ENCODE data around the gene ACP7.
"Not testable (repeated sequence)": the region's sequence is repeated elsewhere in the genome, so short reads cannot be mapped to it uniquely, and the experiment has no call there.

ACP7 gene

DNA sequence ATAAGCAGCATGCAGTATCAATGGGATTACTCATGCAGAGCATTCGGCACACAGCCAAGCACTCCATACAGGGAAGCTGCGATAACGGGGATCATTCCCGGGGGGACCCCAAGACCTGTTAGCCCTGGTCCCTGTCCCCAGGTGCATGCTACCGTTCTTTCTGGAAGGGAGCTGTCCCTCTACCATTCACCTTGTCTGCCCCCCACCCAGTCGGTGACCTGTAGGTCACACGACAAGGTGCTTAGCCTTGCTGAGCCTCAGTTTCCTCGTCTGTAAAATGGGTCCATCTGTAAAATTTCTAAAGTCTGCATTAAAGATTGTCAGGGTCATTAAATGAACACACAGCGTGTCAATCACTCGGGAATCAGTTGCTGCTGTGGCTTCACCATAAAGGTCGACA lies 6.8 kb upstream of the ACP7 start:
- DNase-seq (ENCODE audit: low read depth in 2 of 2, low spot score in 1 of 2), result no peak

DNA sequence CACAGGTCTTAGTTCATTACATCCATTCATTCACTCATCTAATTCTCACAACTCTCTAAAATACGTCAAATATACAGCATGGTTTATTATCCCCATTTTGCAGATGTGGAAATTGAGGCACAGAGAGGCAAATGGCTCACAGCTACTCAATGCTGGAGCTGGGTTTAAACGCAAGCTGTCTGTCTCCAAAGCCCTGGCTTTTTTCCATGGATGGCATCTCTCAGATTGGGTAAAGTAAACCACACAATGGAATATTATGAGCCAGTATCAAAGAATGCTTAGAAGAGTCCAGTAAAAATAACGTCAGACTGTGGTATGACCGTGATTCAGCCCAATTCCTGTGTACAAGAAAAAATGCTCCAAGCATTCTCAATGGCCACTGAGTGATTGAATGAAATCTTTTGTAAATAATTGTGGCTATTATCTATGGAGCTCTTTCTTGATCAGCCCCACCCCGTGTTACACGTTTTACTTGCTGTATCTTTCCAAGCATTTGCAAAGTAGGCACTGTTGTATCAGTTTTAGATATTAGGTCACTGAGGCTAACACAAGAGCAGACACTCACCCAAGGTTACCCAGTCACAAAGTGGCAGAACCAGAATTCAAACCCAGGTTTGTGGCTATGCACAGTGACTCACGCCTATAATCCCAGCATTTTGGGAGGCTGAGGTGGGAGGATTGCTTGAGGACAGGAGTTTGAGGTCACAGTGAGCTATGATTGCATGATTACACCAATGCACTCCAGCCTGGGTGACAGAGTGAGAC lies 5.5 kb upstream of the ACP7 start:
- DNase-seq (ENCODE audit: low read depth in 2 of 2, low spot score in 1 of 2), result no peak

DNA sequence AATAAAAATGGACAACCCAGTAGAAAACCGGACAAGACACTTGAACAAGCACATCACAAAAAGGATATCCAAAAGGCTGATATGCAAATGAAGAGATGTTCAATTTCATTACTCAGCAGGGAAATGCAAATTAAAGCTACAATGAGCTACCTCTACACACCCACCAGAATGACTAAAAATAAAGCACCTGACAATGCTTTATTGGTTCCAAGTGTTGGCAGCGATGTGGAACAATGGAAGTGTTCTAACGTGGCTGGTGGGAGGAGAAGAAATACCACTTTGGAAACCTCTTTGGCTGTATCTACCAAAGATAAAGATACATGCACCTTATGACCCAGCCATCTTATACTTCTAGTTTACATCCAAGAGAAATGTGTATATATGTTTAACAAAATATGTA lies 3.7 kb upstream of the ACP7 start:
- DNase-seq (ENCODE audit: low read depth in 2 of 2, low spot score in 1 of 2), result no peak

DNA sequence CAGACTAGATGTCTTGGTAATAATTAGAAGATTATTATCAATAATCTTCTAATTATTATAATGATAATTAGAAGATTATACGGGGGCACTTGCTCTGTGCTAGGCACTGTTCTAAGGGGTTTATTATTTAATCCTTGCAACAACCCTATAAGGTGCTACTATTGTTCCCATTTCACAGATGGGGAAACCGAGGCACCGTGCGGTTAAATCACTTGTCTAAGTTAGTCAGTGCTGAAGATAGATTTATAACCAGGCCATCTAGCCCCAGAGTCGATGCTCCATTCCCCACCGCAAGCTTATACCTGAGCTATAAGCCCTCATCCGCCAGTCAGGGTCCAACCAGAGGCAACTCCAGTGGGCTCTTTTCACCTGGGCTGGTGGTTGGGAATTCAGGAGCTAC lies 2.0 kb upstream of the ACP7 start:
- DNase-seq (ENCODE audit: low read depth in 2 of 2, low spot score in 1 of 2), result no peak

DNA sequence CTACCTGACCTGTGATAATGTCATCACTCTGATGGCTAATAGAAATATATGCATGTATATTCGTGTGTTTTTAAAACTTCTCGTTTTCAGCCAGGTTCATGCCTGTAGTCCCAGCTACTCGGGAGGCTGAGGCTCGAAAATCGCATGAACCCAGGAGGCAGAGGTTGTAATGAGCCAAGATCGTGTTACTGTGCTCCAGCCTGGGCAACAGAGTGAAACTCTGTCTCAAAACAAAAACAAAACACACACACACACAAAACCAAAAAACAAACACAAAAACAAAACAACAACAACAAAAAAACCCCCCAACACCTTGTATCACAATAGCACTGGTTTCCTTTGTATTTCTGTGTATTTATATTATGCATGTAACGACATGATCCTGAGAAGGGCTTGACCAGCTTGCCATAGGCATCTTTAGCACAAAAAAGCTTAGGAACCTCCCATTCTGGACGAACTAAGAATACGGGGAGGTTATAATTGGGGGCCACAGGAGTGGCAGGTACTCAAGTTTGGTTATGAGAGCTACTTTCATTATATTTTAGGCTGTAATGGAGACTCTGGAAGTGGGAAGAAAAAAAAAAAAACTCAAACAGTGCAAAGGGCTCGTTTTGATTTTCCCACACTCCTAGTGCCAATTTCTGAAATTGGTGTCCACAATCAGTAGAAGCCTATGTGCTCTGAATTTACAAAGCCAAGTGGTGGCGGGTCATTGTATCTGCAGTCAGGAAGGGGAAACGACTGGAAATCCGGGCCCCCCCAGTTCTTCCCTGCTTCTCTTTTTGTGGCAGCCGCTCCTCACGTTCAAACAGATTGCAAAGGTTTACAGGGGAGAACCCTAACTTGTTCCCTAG lies 1.2 kb upstream of the ACP7 start:
- DNase-seq (ENCODE audit: low read depth in 2 of 2, low spot score in 1 of 2), result no peak

DNA sequence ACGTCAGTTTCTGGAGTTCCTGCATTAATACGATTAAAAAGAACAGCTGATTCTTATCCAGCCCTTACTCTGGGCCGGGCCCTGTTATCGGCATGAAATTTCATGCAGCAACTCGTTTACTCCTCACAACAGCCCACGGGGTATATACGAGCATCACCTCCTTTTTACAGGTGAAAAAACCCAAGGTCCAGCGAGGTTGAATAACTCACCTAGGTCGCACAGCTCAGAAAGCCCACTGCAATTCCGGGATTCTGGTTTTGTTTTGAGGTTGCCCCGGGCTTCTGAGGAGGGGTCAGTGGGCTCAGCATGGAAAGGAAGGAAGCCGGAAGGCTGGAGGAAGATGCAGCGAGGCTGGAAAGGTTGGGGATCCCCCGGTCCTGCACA lies 577 bp upstream of the ACP7 start:
- no peak for DNase-seq (ENCODE audit: low read depth in 2 of 2, low spot score in 1 of 2)

DNA sequence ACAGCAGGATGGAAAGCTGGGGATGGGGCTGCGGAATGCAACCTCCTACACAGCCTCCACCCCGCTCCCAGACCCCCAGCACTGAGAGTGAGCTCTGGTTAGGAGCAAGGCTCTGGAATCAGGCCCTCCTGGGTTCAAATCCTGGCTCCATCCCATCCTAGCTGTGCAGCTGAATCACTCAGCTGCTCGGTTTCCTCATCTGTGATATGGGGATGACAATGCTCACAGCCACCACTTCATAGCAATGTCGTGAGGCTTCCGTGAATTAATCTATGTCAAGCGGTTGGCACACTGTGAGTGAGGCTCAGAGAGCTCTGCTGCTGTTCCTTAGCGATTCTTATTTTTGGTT lies 538 bp downstream of the ACP7 start:
- no peak for DNase-seq (ENCODE audit: low read depth in 2 of 2, low spot score in 1 of 2)

DNA sequence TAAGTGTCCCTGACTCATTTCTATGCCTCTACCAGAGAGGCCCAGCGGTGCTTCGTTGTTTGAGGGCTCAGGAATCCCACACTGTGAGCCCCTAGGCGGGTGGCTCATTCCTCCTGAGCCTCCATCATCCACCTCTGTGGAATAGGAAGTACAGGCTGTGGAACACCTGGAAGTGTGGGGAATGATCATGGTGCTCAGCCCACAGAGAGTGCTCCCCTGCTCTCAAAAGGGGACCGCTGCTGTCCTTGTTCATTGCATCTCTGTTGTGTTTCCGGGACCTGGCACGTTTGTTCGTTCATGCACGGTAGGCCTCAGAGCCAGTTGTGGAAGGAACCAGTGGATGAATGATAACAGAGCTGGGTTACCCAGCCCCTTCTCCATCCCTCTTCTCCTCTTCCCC lies 1.2 kb downstream of the ACP7 start:
- DNase-seq (ENCODE audit: low read depth in 2 of 2, low spot score in 1 of 2), result no peak

DNA sequence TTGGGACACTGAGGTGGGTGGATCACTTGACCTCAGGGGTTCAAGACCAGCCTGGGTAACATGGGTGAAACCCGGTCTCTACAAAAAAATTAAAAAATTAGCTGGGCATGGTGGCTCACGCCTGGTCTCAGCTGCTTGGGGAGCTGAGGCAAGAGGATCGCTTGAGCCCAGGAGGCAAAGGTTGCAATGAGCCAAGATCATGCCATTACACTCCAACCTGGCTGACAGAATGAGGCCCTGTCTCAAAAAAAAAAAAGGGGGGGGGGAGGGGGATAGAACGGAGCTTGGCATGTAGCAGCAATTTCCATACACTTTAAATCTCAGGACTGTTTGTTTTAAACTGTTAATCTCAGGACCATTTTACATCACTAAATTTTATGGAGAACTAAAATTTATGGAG lies 2.2 kb downstream of the ACP7 start:
- no peak for DNase-seq (ENCODE audit: low read depth in 2 of 2, low spot score in 1 of 2)

DNA sequence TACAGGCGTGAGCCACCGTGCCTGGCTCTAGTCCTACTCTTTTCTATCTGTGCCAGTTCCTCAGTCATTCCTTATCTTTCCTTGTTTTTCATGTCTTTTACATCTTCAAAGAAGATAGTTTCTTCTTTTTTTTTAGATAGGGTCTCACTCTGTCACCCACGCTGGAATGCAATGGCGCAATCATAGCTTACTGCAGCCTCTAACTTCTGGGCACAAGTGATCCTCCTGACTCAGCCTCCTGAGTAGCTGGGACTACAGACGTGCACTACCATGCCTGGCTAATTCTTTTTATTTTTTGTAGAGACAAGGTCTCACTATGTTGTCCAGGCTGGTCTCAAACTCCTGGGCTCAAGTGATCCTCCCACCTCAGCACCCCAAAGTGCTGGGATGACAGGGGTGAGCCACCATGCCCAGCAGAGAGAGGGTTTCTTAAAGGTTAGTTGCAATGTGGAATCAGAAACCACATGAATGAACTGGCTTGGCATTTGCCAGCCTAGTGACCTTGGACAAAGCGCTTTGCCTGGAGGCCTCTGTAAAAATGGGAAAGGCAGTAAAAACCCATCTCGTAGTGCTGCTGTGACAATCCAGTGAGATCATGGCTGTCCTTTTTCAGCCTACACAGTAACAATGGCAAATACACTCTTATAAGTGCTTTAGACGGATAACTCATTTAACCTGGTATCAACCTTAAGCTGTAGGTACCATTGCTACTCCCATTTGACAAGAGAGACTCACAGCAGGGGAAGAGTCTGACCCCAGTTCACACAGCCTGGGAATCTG lies 3.9 kb downstream of the ACP7 start:
- no peak for DNase-seq (ENCODE audit: low read depth in 2 of 2, low spot score in 1 of 2)

DNA sequence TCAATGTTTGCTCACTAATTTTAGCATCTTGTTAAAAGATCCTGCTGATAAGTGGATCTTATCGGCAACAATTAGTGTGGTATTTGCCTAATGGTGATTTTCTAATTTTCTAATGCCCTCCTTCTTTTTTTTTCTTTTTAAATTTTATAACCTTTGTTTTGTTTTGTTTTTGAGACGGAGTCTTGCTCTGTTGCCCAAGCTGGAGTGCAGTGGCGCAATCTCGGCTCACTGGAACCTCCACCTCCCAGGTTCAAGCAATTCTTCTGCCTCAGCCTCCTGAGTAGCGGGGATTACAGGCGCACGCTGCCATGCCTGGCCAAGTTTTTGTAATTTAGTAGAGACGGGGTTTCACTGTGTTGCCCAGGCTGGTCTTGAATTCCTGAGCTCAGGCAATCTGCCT lies 5.8 kb downstream of the ACP7 start:
- not testable (repeated sequence) for DNase-seq (ENCODE audit: low read depth in 2 of 2, low spot score in 1 of 2)

DNA sequence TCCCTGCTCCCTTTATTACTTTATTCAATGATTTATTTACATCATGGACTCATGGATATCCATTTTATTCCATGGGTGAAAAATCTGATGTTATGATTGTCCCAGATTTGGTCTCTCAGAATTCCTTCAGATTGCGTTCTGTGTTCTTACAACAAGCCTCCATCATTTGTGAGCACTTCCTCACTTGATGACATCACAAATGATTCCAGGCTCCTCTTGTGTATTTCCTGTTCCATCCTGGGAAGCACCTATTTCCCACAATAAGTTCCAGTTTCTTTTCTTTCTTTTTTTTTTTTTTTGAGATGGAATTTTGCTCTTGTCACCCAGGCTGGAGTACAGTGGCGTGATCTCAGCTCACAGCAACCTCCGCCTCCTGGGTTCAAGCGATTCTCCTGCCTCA lies 6.7 kb downstream of the ACP7 start:
- DNase-seq (ENCODE audit: low read depth in 2 of 2, low spot score in 1 of 2), result no peak

DNA sequence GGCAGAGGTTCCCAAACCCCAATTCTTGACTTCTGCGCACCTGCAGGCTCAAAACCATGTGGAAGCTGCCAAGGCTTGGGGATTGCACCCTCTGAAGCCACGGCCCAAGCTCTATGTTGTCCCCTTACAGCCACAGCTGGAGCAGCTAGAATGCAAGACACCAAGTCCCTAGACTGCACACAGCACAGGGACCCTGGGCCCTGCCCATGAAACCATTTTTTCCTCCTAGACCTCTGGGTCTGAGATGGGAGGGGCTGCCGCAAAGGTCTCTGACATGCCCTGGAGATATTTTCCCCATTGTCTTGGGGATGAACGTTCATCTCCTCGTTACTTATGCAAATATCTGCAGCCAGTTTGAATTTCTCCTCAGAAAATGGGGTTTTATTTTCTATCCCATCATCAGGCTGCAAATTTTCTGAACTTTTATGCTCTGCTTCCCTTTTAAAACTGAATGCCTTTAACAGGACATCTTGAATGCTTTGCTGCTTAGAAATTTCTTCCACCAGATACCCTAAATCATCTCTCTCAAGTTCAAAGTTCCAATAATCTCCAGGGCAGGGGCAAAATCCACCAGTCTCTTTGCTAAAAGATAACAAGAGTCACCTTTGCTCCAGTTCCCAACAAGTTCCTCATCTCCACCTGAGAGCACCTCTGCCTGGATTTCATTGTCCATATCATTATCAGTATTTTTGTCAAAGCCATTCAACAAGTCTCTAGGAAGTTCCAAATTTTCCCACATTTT lies 11.8 kb downstream of the ACP7 start:
- DNase-seq (ENCODE audit: low read depth in 2 of 2, low spot score in 1 of 2), result not testable (repeated sequence)

DNA sequence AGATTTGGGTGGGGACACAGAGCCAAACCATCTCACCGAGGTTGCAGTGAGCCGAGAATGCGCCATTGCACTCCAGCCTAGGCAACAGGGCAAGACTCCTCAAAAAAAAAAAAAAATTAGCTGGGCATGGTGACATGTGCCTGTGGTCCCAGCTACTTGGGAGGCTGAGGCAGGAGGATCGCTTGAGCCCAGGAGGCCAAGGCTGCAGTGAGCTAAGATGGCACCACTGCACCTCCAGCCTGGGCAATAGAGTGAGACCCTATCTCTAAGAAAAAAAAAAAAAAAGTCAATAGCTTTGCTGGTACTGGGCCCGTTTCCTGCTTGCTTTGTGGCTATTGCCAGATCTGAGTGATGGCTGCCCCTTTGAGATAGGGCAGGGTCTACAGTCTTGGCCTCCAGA lies 13.1 kb downstream of the ACP7 start:
- DNase-seq (ENCODE audit: low read depth in 2 of 2, low spot score in 1 of 2), result no peak

DNA sequence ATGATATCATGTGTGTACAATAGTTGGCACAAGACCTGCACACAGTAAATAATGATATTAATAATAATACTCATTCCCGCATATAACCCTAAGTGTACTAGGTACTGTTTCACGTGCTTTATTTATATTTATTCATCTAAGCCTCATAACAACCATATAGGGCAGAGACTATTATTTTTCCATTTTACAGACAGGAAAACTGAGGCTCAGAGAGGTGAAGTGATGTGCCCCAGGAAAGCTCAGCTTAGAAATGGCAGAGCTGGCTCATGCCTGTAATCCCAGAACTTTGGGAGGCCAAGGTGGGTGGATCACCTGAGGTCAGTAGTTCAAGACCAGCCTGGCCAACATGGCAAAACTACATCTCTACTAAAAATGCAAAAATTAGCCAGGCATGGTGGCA lies 13.6 kb downstream of the ACP7 start:
- no peak for DNase-seq (ENCODE audit: low read depth in 2 of 2, low spot score in 1 of 2)

DNA sequence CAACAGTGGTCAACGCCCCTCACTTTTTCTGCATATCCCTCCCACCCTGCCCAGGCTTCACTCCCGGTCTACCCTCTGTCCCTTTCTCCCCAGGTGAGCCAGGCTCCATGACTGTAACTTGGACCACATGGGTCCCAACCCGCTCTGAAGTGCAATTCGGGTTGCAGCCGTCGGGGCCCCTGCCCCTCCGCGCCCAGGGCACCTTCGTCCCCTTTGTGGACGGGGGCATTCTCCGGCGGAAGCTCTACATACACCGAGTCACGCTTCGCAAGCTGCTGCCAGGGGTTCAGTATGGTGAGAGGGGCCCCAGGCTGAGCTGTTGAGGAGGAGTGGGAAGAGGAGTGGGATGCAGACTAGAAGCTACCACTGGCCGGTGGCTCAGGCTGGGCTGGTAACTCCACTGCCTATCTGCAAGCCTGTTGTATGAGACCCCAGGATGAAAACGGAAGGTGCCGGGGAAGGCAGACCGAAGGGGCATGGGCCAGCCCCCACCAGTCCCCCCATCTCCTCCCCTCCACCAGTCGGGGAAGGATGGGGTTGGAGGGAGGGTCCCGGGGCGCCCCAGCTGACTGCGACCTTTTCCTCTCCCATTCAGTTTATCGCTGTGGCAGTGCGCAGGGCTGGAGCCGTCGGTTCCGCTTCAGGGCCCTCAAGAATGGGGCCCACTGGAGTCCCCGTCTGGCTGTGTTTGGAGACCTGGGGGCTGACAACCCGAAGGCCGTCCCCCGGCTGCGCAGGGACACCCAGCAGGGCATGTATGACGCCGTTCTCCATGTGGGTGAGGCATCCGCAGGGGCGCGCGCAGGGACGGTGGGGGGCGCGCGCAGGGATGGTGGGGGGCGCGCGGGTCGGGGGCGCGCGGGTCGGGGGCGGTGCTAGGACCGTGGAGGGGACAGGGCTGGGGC lies 14.4 kb downstream of the ACP7 start:
- no peak for DNase-seq (ENCODE audit: low read depth in 2 of 2, low spot score in 1 of 2)

DNA sequence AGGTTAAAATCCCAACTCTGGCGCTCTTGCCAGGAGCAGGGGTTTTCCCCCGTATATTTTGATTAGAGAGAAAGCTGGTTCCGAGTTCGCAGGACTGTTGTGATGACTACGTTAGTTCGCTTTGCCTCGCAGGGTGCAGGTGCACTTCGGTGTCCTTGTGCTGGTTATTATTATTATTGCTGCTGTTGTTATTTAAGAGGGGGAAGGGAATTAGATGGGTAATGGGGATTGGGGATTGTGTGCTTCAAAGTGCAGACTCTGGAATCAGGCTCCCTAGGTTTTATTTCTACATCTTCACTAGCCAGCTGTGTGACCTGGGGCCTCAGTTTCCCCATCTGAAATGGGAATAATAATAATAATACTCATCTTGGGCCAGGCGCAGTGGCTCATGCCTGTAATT lies 15.2 kb downstream of the ACP7 start:
- no peak for DNase-seq (ENCODE audit: low read depth in 2 of 2, low spot score in 1 of 2)

DNA sequence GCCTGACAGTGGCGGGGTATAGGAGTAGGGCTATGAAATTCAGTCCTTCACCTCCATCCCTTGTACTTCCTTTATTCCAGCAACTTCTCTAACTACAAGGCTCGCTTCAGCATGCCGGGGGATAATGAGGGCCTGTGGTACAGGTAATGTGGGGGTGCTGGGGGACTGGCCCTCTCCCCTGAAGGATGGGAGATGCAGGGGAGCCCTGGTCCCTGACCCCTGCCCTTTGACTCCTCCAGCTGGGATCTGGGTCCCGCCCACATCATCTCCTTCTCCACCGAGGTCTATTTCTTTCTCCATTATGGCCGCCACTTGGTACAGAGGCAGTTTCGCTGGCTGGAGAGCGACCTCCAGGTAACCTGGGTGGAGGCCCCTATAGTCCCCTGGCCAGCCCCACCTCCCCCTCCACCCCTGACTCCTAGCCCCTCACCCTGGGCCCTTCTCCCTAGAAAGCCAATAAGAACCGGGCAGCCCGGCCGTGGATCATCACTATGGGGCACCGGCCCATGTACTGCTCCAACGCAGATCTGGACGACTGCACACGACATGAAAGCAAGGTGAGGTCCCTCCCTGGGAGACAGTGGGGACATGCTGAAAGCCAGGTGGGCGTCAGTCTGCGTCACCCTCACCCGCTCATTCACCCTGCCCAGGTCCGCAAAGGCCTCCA lies 16.5 kb downstream of the ACP7 start:
- no peak for DNase-seq (ENCODE audit: low read depth in 2 of 2, low spot score in 1 of 2)

DNA sequence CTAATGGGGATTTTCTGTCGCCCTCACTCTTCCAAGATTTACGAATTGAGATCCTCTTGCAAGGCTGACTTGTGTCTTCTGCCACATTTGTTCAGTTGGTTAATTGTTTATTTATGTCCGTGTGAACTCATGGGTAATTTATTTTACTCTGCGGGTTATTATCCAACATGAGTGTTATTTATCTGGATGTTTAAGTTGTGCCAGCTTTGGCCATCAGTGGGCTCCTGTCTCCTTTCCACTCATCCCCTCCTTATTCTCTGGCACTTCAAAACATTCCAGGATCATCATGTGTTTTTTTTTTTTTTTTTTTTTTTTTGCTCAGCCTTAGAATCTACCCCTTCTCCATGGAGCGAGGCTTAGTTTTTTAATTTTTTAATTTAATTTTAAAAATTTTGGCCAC lies 19.0 kb downstream of the ACP7 start:
- no peak for DNase-seq (ENCODE audit: low read depth in 2 of 2, low spot score in 1 of 2)

DNA sequence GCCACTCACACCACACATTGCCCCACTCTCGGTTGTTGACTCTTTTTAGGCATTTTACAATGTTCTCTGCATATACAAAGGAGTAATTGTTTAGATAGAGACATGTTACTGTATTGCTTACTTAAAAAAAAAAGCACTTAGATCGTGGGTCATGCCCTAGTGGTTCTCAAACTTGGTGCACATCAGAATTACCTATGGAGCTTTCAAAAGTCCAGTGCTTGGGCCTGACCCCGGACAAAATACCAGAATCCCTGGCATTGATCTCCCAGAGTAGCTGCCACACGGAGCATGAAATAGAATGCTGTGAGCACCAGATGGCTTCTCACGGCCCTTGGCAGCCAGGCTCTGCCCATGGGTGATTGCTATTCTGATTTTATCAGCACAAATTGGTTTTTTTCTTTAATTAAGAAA lies 20.0 kb downstream of the ACP7 start:
- no peak for DNase-seq (ENCODE audit: low read depth in 2 of 2, low spot score in 1 of 2)

Measured in stimulated activated CD8-positive, alpha-beta memory T cell treated with anti-CD3 and anti-CD28 coated beads, Interleukin-4, amount 100 ng/mL, for 1 hour (primary cell).